SK-N-SH (cell line): Measurements from ENCODE around the gene NTNG2. TPM values are rescaled to one million over a fixed set of nuclear protein-coding genes. Genes with fewer than 3 reads are reported as not detected.

Experiments
- CTCF ChIA-PET: fragments of 300-600, 350-600 bp; formaldehyde crosslinking; extraction: SDS; loops from one replicate; lab custom pipeline; 2021; lab: Yijun Ruan, JAX
- POLR2A ChIA-PET: fragments of 350-600 bp; sonication (Branson Sonifier 250); formaldehyde crosslinking; extraction: SDS; loops from one replicate; lab custom pipeline; 2020; ENCODE audit warnings: antibody characterized with exemption, inconsistent platforms; lab: Yijun Ruan, JAX
- DNase-seq: peaks from one replicate; pipeline ENCODE4 v3.0.0; 2012
- H2AFZ ChIP-seq: fragments of 200-600 bp; sonication (generic); 2 replicates; pipeline ENCODE4 v1.8.1; 2016; ENCODE audit warnings: antibody characterized with exemption, mild to moderate bottlenecking, low read depth
- H3F3A ChIP-seq: fragments of 200-600 bp; sonication (generic); replicated peaks from 2 replicates; pipeline ENCODE3; 2016; ENCODE audit warnings: antibody characterized with exemption, mild to moderate bottlenecking; ENCODE audit not compliant: insufficient read depth
- H3K27ac ChIP-seq, 2 experiments: fragments of 200-500 bp in 1 of 2; fragments of 200-600 bp in 1 of 2; sonication (Bioruptor generic) in 1 of 2; sonication (generic), shearing (Covaris generic) in 1 of 2; 2 replicates each; pipeline versions ENCODE4 v1.5.1 to v1.6.1; 2014 to 2016; ENCODE audit warnings: low read depth in 2 of 2, inconsistent platforms in 1 of 2, low read length in 1 of 2, mild to moderate bottlenecking in 1 of 2, mixed read lengths in 1 of 2
- H3K27me3 ChIP-seq: fragments of 200-600 bp; sonication (generic), shearing (Covaris generic); 2 replicates; pipeline ENCODE4 v1.6.1; 2016; ENCODE audit warnings: mixed run types; ENCODE audit not compliant: insufficient read depth
- H3K36me3 ChIP-seq, 2 experiments: fragments of 200-500 bp in 1 of 2; fragments of 200-600 bp in 1 of 2; sonication (Bioruptor generic) in 1 of 2; sonication (generic) in 1 of 2; replicated peaks in 1 of 2; 2 replicates each; pipeline versions ENCODE3 to v1.5.1; 2014 to 2016; ENCODE audit warnings: low read length in 1 of 2, mild to moderate bottlenecking in 1 of 2; ENCODE audit not compliant: insufficient read depth in 2 of 2, control insufficient read depth in 1 of 2
- H3K4me1 ChIP-seq, 2 experiments: fragments of 200-500 bp in 1 of 2; fragments of 200-600 bp in 1 of 2; sonication (Bioruptor generic) in 1 of 2; sonication (generic), shearing (Covaris generic) in 1 of 2; 2 replicates each; pipeline versions ENCODE4 v1.5.1 to v1.6.1; 2014 to 2016; ENCODE audit warnings: low read depth in 1 of 2, low read length in 1 of 2, mixed run types in 1 of 2; ENCODE audit not compliant: insufficient read depth in 2 of 2, control insufficient read depth in 1 of 2
- H3K4me2 ChIP-seq: fragments of 200-600 bp; sonication (generic), shearing (Covaris generic); 2 replicates; pipeline ENCODE4 v1.6.1; 2017; ENCODE audit warnings: mixed run types
- H3K4me3 ChIP-seq, 2 experiments: fragments of 200-500 bp in 1 of 2; fragments of 200-600 bp in 1 of 2; sonication (Bioruptor generic) in 1 of 2; sonication (generic), shearing (Covaris generic) in 1 of 2; 2 replicates each; pipeline versions ENCODE4 v1.5.1 to v1.8.1; 2014 to 2016; ENCODE audit warnings: low read depth in 2 of 2, inconsistent platforms in 1 of 2, low read length in 1 of 2, mild to moderate bottlenecking in 1 of 2, mixed read lengths in 1 of 2, moderate library complexity in 1 of 2
- H3K79me2 ChIP-seq: fragments of 200-600 bp; sonication (generic); 2 replicates; pipeline ENCODE4 v1.8.1; 2017; ENCODE audit warnings: mild to moderate bottlenecking; ENCODE audit not compliant: insufficient read depth
- H3K9ac ChIP-seq: fragments of 200-600 bp; sonication (generic); 2 replicates; pipeline ENCODE4 v1.6.1; 2017; ENCODE audit warnings: mixed run types
- H3K9me2 ChIP-seq: fragments of 200-600 bp; sonication (generic); 2 replicates; pipeline ENCODE4 v1.6.1; 2017; ENCODE audit warnings: mixed run types
- H3K9me3 ChIP-seq: fragments of 200-600 bp; sonication (generic); 2 replicates; pipeline ENCODE4 v1.6.1; 2017; ENCODE audit warnings: mixed run types, mild to moderate bottlenecking, moderate library complexity
- H4K20me1 ChIP-seq: fragments of 200-600 bp; sonication (generic); 2 replicates; pipeline ENCODE4 v1.6.1; 2017; ENCODE audit warnings: mild to moderate bottlenecking, mixed run types; ENCODE audit not compliant: insufficient read depth
- CHD2 ChIP-seq: fragments of 150-350 bp; IDR thresholded peaks from 2 replicates; pipeline ENCODE4 v1.6.1; 2018; ENCODE audit warnings: low read length; ENCODE audit not compliant: partially characterized antibody
- ELF1 ChIP-seq: IDR thresholded peaks from 2 replicates; pipeline ENCODE4 v1.4.0; 2012
- EZH2phosphoT487 ChIP-seq: fragments of 200-600 bp; sonication (generic); IDR thresholded peaks from 2 replicates; pipeline ENCODE4 v1.6.1; 2017; ENCODE audit warnings: low read depth, mixed run types, mild to moderate bottlenecking, antibody characterized with exemption, moderate library complexity, borderline replicate concordance
- FOXM1 ChIP-seq: IDR thresholded peaks from 2 replicates; pipeline ENCODE4 v1.4.0; 2012; ENCODE audit warnings: low read depth, mild to moderate bottlenecking
- GATA2 ChIP-seq: sonication (generic); formaldehyde crosslinking; IDR thresholded peaks from 2 replicates; pipeline ENCODE4 v1.5.0; 2020; ENCODE audit warnings: mild to moderate bottlenecking, missing genetic modification reagents
- JUND ChIP-seq: IDR thresholded peaks from 2 replicates; pipeline ENCODE4 v1.4.0; 2012
- MAX ChIP-seq: IDR thresholded peaks from 2 replicates; pipeline ENCODE4 v1.4.0; 2012; ENCODE audit warnings: low read depth
- MEF2A ChIP-seq: IDR thresholded peaks from 2 replicates; pipeline ENCODE4 v1.4.0; 2012; ENCODE audit warnings: low read depth, borderline replicate concordance
- NFIC ChIP-seq: IDR thresholded peaks from 2 replicates; pipeline ENCODE4 v1.4.0; 2012; ENCODE audit warnings: borderline replicate concordance
- PBX3 ChIP-seq: IDR thresholded peaks from 2 replicates; pipeline ENCODE4; 2012
- RAD21 ChIP-seq: IDR thresholded peaks from 2 replicates; pipeline ENCODE4 v1.6.1; 2012; ENCODE audit warnings: mild to moderate bottlenecking, low read length
- RCOR1 ChIP-seq: fragments of 150-350 bp; IDR thresholded peaks from 2 replicates; pipeline ENCODE4 v1.6.1; 2017; ENCODE audit warnings: antibody characterized with exemption, low read length
- REST ChIP-seq: IDR thresholded peaks from 2 replicates; pipeline ENCODE4 v1.6.1; 2012; ENCODE audit warnings: mild to moderate bottlenecking, low read depth, low read length, moderate library complexity
- SMC3 ChIP-seq: IDR thresholded peaks from 2 replicates; pipeline ENCODE4 v1.6.1; 2012; ENCODE audit warnings: low read depth, low read length, improper control_type of control experiment
- TAF1 ChIP-seq: IDR thresholded peaks from 2 replicates; pipeline ENCODE4 v1.6.1; 2012; ENCODE audit warnings: low read depth, mild to moderate bottlenecking, low read length, moderate library complexity, borderline replicate concordance
- TCF12 ChIP-seq: IDR thresholded peaks from 2 replicates; pipeline ENCODE4 v1.4.0; 2012
- TEAD4 ChIP-seq: IDR thresholded peaks from 2 replicates; pipeline ENCODE4 v1.4.0; 2012; ENCODE audit warnings: mild to moderate bottlenecking, borderline replicate concordance; ENCODE audit not compliant: insufficient read depth
- USF2 ChIP-seq: fragments of 150-350 bp; IDR thresholded peaks from 2 replicates; pipeline ENCODE4 v1.6.1; 2017; ENCODE audit warnings: antibody characterized with exemption, low read length, low read depth, borderline replicate concordance
- ZBTB33 ChIP-seq: IDR thresholded peaks from 2 replicates; pipeline ENCODE4 v1.4.0; 2012; ENCODE audit warnings: low read depth, borderline replicate concordance
- WGBS: methylation state at CpG from one replicate; pipeline ENCODE4 v1.1.6; 2017; ENCODE audit warnings: low lambda C conversion rate; 5-methylcytosine and 5-hydroxymethylcytosine counted together
- polyA plus RNA-seq, 3 experiments: library from polyadenylated mRNA; depleted of rRNA; stranded (reverse); fragments of >200 nt; gene quantifications; 2 replicates each; pipeline ENCODE4 v1.2.3, GENCODE V29; 2012

The NTNG2 gene
- polyA plus RNA-seq, 1 of the 3 experiments (the other 2 are of a cell fraction) = 6.1 TPM

GRCh38 chr9:132187121-132187620 is 25.3 kb downstream of the NTNG2 start:
- ChIA-PET POLR2A (no interaction called here), CTCF (no interaction called here)
- WGBS = 85% methylated on average over 14 of the region's 14 CpGs
- Histone ChIP-seq H3K4me1 (peaks cover 0 to 49% of the 10 kb centered on the region in 2 experiments; a peak in 1 of 4 replicates), H3K4me3 (no peak overlapping the region), H3F3A (no peaks in the 10 kb centered on the region), H2AFZ (no peak overlapping the region), H3K36me3 (no peaks in the 10 kb centered on the region), H3K4me2 (no peak overlapping the region), H3K9ac (no peak overlapping the region), H3K9me3 (no peaks in the 10 kb centered on the region), H3K27me3 (no peaks in the 10 kb centered on the region), H3K79me2 (no peaks in the 10 kb centered on the region), H3K27ac (no peak overlapping the region), H4K20me1 (no peaks in the 10 kb centered on the region), H3K9me2 (no peaks in the 10 kb centered on the region)
- TF ChIP-seq ZBTB33 (no peak), MEF2A (no peak), REST (no peak), SMC3 (no peak), FOXM1 (no peak), TCF12 (no peak), EZH2phosphoT487 (no peak), PBX3 (no peak), GATA2 (CRISPR knock-in tag) (no peak)
- no peak for DNase-seq

GRCh38 chr9:132190966-132191365 is 29.1 kb downstream of the NTNG2 start:
- H3K9me3 ChIP-seq = no peaks in the 10 kb centered on the region
- H3F3A ChIP-seq = no peaks in the 10 kb centered on the region
- 97% methylated on average over 4 of the region's 10 CpGs for WGBS
- H3K9ac ChIP-seq = no peak overlapping the region
- no peaks in the 10 kb centered on the region for H4K20me1 ChIP-seq
- no peak overlapping the region for H3K4me3 ChIP-seq
- no peaks in the 10 kb centered on the region for H3K27me3 ChIP-seq
- DNase-seq = no peak
- no peaks in the 10 kb centered on the region for H3K36me3 ChIP-seq
- no peak overlapping the region for H2AFZ ChIP-seq
- peaks cover 0 to 20% of the 10 kb centered on the region in 2 experiments; a peak in 1 of 4 replicates for H3K4me1 ChIP-seq
- ChIA-PET CTCF (interaction anchor here (0.8 to 3.9 kb wide), 4 partner anchors 9 to 45 kb away, joined by 3 to 16 read pairs (median 4); no protein-coding TSS in a partner anchor), POLR2A (interaction anchor here (0.9 kb wide), 1 partner anchor 8 kb away, joined by 3 read pairs; no protein-coding TSS in a partner anchor)
- no peak overlapping the region for H3K27ac ChIP-seq
- no peaks in the 10 kb centered on the region for H3K79me2 ChIP-seq
- no peaks in the 10 kb centered on the region for H3K9me2 ChIP-seq
- no peak overlapping the region for H3K4me2 ChIP-seq
- no peak for TF ChIP-seq TEAD4
- TF ChIP-seq USF2 = no peak
- no peak for TF ChIP-seq TAF1
- no peak for TF ChIP-seq RAD21
- TF ChIP-seq CHD2 = no peak
- TF ChIP-seq ELF1 = no peak
- no peak for TF ChIP-seq JUND
- TF ChIP-seq RCOR1 = no peak
- no peak for TF ChIP-seq MAX
- TF ChIP-seq NFIC = no peak
